HG03469 (cell line): Measurements from ENCODE around the gene PDE3B.
"Not testable (repeated sequence)": the region's sequence is repeated elsewhere in the genome, so short reads cannot be mapped to it uniquely, and the experiment has no call there.

ENCODE experiments used
- ATAC-seq: cut with Tn5 transposase; IDR thresholded peaks from one replicate; pipeline ENCODE4 v1.9.1; 2021; ENCODE audit warnings: mild to moderate bottlenecking, moderate library complexity, moderate number of reproducible peaks; ENCODE audit not compliant: unreplicated experiment

PDE3B gene

GRCh38 chr11:14673824-14674405 is 30.3 kb downstream of the PDE3B start:
- ATAC-seq, result no peak

- ATAC-seq, result no peak
These were observed 32.5 kb downstream of the PDE3B start for GRCh38 chr11:14676068-14676467.

GRCh38 chr11:14677146-14677545 is 33.5 kb downstream of the PDE3B start:
- no peak for ATAC-seq

GRCh38 chr11:14678350-14678749 is 34.7 kb downstream of the PDE3B start:
- ATAC-seq, result no peak

GRCh38 chr11:14679662-14680061 is 36.1 kb downstream of the PDE3B start:
- no peak for ATAC-seq

GRCh38 chr11:14684234-14684915 is 40.8 kb downstream of the PDE3B start:
- ATAC-seq, result not testable (repeated sequence)

GRCh38 chr11:14687456-14687855 is 43.9 kb downstream of the PDE3B start:
- ATAC-seq, result no peak

GRCh38 chr11:14687943-14688627 is 44.5 kb downstream of the PDE3B start:
- ATAC-seq, result no peak

GRCh38 chr11:14695656-14696055 is 52.1 kb downstream of the PDE3B start:
- ATAC-seq, result not testable (repeated sequence)

- no peak for ATAC-seq
These were observed 55.2 kb downstream of the PDE3B start for GRCh38 chr11:14698771-14699170.

- no peak for ATAC-seq
These were observed 57.0 kb downstream of the PDE3B start for GRCh38 chr11:14700593-14700992.

GRCh38 chr11:14702760-14703159 is 59.2 kb downstream of the PDE3B start:
- ATAC-seq, result no peak

GRCh38 chr11:14703731-14704130 is 60.1 kb downstream of the PDE3B start:
- no peak for ATAC-seq

- ATAC-seq, result no peak
These were observed 61.5 kb downstream of the PDE3B start for GRCh38 chr11:14705067-14705466.

- no peak for ATAC-seq
These were observed 70.1 kb downstream of the PDE3B start for GRCh38 chr11:14713496-14714244.

GRCh38 chr11:14715669-14716068 is 72.1 kb downstream of the PDE3B start:
- ATAC-seq, result not testable (repeated sequence)

- ATAC-seq, result no peak
These were observed 78.9 kb downstream of the PDE3B start for GRCh38 chr11:14722496-14722895.

GRCh38 chr11:14725150-14725549 is 81.5 kb downstream of the PDE3B start:
- no peak for ATAC-seq

- ATAC-seq, result no peak
These were observed 83.6 kb downstream of the PDE3B start for GRCh38 chr11:14727215-14727614.

GRCh38 chr11:14727746-14728145 is 84.1 kb downstream of the PDE3B start:
- ATAC-seq, result no peak

GRCh38 chr11:14740539-14740938 is 96.9 kb downstream of the PDE3B start:
- ATAC-seq, result not testable (repeated sequence)
